KMS-11 (cell line): ENCODE data around the gene TRPM1.

Experiments used
- H2AFZ ChIP-seq: fragments of 200-600 bp; sonication (generic); 2 replicates; pipeline ENCODE4 v1.6.1; 2016; ENCODE audit warnings: antibody characterized with exemption, mixed run types, low read depth
- H3K27ac ChIP-seq: fragments of 200-600 bp; sonication (generic); 2 replicates; pipeline ENCODE4 v1.6.1; 2016; ENCODE audit warnings: mild to moderate bottlenecking, mixed run types
- H3K27me3 ChIP-seq: fragments of 200-600 bp; sonication (generic); 2 replicates; pipeline ENCODE4 v1.6.1; 2017; ENCODE audit warnings: mild to moderate bottlenecking, low read depth, mixed run types, moderate library complexity; ENCODE audit not compliant: insufficient read depth
- H3K36me3 ChIP-seq: fragments of 200-600 bp; sonication (generic); 2 replicates; pipeline ENCODE4 v1.6.1; 2017; ENCODE audit warnings: mild to moderate bottlenecking, mixed run types; ENCODE audit not compliant: insufficient read depth
- H3K4me1 ChIP-seq: fragments of 200-600 bp; sonication (generic); 2 replicates; pipeline ENCODE4 v1.6.1; 2016; ENCODE audit warnings: mild to moderate bottlenecking, low read depth, mixed run types; ENCODE audit not compliant: poor library complexity, severe bottlenecking
- H3K4me2 ChIP-seq: fragments of 200-600 bp; sonication (generic); 2 replicates; pipeline ENCODE4 v1.7.0; 2016; ENCODE audit warnings: mild to moderate bottlenecking, mixed run types
- H3K4me3 ChIP-seq: fragments of 200-600 bp; sonication (generic); IDR thresholded peaks from 2 replicates; pipeline ENCODE4 v1.6.1; 2017; ENCODE audit warnings: low read depth, low read length, mixed read lengths; ENCODE audit not compliant: insufficient read depth
- H3K79me2 ChIP-seq: fragments of 200-600 bp; sonication (generic); 2 replicates; pipeline ENCODE4 v1.6.1; 2016; ENCODE audit warnings: low read depth, mixed run types; ENCODE audit not compliant: insufficient read depth
- H3K9ac ChIP-seq: fragments of 200-600 bp; sonication (generic); 2 replicates; pipeline ENCODE4 v1.6.1; 2016; ENCODE audit warnings: mild to moderate bottlenecking, mixed run types
- H4K20me1 ChIP-seq: fragments of 200-600 bp; sonication (generic); 2 replicates; pipeline ENCODE4 v1.6.1; 2016; ENCODE audit warnings: mild to moderate bottlenecking, mixed run types; ENCODE audit not compliant: insufficient read depth
- CTCF ChIP-seq: fragments of 200-600 bp; sonication (generic); conservative IDR thresholded peaks from 2 replicates; pipeline ENCODE4 v1.6.1; 2017; ENCODE audit warnings: low read depth, mild to moderate bottlenecking, antibody characterized with exemption, low read length, moderate library complexity, mixed read lengths

Gene TRPM1

GRCh38 chr15:31141792-31142191 lies 40.3 kb upstream of the TRPM1 start:
- Histone ChIP-seq H3K36me3 (no peaks in the 10 kb centered on the region), H3K79me2 (no peaks in the 10 kb centered on the region), H4K20me1 (no peaks in the 10 kb centered on the region)

GRCh38 chr15:31136607-31137328 lies 35.2 kb upstream of the TRPM1 start:
- H3K36me3 ChIP-seq, result no peaks in the 10 kb centered on the region
- H3K4me1 ChIP-seq, result no peaks in the 10 kb centered on the region
- H3K27me3 ChIP-seq, result no peaks in the 10 kb centered on the region
- no peak overlapping the region for H3K9ac ChIP-seq
- no peak overlapping the region for H2AFZ ChIP-seq
- H3K4me3 ChIP-seq, result no peak overlapping the region
- H3K79me2 ChIP-seq, result no peaks in the 10 kb centered on the region
- no peak overlapping the region for H3K4me2 ChIP-seq
- H4K20me1 ChIP-seq, result no peaks in the 10 kb centered on the region
- TF ChIP-seq CTCF, result no peak
- H3K27ac ChIP-seq, result no peak overlapping the region

More at GRCh38 chr15:31141792-31142191, 40.3 kb upstream of the TRPM1 start:
- H2AFZ ChIP-seq, result no peak overlapping the region
- no peaks in the 10 kb centered on the region for H3K4me1 ChIP-seq
- no peak for TF ChIP-seq CTCF
- no peak overlapping the region for H3K4me2 ChIP-seq
- no peak overlapping the region for H3K27ac ChIP-seq
- H3K4me3 ChIP-seq, result no peak overlapping the region
- no peak overlapping the region for H3K9ac ChIP-seq
- no peaks in the 10 kb centered on the region for H3K27me3 ChIP-seq

GRCh38 chr15:31136016-31136415 lies 34.5 kb upstream of the TRPM1 start:
- Histone ChIP-seq H3K27ac (no peak overlapping the region), H3K9ac (no peak overlapping the region), H4K20me1 (no peaks in the 10 kb centered on the region), H3K4me2 (no peak overlapping the region), H3K36me3 (no peaks in the 10 kb centered on the region), H3K27me3 (no peaks in the 10 kb centered on the region), H3K79me2 (no peaks in the 10 kb centered on the region), H2AFZ (no peak overlapping the region), H3K4me3 (no peak overlapping the region), H3K4me1 (peaks cover under 1% of the 10 kb centered on the region)
- TF ChIP-seq CTCF, result no peak

- Histone ChIP-seq H3K4me3 (no peak overlapping the region), H3K27me3 (no peaks in the 10 kb centered on the region), H3K27ac (no peak overlapping the region), H3K9ac (no peak overlapping the region), H3K4me1 (peaks cover 5% of the 10 kb centered on the region), H2AFZ (no peak overlapping the region), H3K79me2 (no peaks in the 10 kb centered on the region), H4K20me1 (no peaks in the 10 kb centered on the region), H3K36me3 (no peaks in the 10 kb centered on the region), H3K4me2 (no peak overlapping the region)
- TF ChIP-seq CTCF, result no peak
These were observed 34.0 kb upstream of the TRPM1 start for GRCh38 chr15:31135523-31135922.
